Measurements from ENCODE around the gene WWOX.

The WWOX gene

DNA sequence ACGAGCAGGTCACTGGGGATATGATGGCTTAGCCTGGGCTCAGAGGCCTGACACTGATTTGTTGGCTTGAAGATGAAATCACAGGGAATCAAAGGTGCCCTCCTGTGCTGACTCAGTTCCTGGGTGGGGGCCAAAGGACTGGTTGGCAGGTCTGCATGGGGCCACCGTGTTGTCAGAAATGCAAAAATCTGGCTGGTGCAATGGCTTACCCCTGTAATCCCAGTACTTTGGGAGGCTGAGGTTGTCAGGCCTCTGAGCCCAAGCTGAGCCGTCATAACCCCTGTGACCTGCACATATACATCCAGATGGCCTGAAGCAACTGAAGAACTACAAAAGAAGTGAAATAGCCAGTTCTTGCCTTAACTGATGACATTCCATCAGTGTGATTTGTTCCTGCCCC lies 314.2 kb downstream of the WWOX start:
- DNase-seq = no peak

- DNase-seq = no peak
Measured at GRCh38 chr16:78415013-78415412, 315.6 kb downstream of the WWOX start.

DNA sequence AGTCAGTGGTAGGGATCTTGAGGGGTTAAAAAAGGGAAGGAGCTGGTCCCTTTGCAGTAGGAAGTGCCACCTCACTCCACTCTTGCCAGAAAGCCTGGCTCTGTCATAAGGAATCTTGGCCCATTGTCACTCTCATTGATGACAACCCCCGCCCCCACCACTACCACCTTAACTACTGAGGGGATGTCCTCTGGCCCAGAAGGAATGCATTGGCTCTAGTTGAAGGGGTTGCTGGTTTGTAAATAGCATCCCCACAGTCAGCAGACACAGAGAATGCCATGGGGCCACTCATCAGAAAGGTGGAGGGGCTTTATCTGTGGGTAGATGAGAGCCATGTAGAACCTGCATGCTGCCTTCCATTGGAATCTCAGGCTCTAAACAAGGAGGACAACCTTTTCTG lies 316.2 kb downstream of the WWOX start:
- no peak for DNase-seq

GRCh38 chr16:78416400-78416799 lies 316.9 kb downstream of the WWOX start:
- DNase-seq = no peak

DNA sequence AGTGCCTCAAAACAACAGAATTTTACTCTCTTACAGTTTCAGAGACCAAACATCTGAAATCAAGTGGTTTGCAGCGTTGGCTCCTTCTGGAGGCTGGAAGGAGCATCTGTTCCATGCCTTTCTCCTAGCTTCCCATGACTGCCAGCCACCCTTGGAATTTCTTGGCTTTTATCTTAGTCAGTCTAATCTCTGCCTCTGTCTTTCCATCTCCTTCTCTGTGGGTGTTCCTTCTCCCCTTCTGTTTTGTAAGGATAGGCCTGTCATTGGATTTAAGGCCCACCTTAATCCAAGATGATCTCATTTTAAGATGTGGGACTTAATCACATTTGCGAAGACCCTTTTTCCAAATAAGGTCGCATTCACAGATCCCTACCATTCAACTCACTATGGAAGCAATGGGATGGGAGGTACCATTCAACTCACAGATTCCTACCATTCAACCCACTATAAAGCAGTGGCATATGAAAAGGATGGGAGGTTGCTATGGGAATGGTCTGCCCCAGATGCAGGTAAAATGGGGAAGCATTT lies 321.8 kb downstream of the WWOX start:
- DNase-seq = no peak

GRCh38 chr16:78425281-78425680 lies 325.8 kb downstream of the WWOX start:
- DNase-seq = no peak

- DNase-seq = no peak
Measured at GRCh38 chr16:78425891-78426510, 326.5 kb downstream of the WWOX start.

GRCh38 chr16:78428193-78428592 lies 328.7 kb downstream of the WWOX start:
- no peak for DNase-seq

DNA sequence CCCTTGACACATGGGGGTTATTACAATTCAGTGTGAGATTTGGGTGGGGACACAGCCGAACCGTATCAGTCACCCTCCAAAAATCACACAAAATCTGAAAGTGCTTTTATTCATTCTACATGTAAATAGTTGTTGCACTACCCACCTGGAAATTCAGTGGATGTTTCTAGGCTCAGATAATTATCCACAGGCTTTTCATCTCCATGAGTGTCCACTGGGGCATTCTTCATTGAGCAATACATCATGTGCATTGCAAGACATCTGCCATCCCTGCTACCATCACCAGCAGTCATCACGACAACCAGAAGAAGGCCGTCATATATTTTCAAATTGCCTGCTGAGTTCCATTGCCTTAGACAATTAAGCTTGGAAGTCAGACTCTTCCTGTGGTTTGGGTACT lies 330.8 kb downstream of the WWOX start:
- no peak for DNase-seq

- DNase-seq = no peak
Measured at GRCh38 chr16:78431004-78431670, 331.7 kb downstream of the WWOX start.

DNA sequence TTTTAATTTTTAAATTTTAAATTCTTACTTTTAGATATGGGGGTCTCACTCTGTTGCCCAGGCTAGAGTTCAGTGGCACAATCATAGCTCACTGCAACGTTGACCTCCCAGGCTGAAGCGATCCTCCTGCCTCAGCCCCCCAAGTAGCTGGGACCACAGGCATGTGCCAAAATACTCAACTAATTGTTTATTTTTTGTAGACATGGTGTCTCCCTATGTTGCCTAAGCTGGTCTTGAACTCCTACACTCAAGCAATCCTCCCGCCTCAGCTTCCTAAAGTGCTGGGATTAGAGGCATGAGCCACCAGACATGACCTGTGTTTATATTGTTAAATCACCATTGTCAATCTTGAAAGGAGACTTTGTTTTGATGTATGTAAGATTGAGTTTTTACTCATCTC lies 332.2 kb downstream of the WWOX start:
- DNase-seq = no peak

GRCh38 chr16:78432451-78432850 lies 333.0 kb downstream of the WWOX start:
- no peak for DNase-seq

DNA sequence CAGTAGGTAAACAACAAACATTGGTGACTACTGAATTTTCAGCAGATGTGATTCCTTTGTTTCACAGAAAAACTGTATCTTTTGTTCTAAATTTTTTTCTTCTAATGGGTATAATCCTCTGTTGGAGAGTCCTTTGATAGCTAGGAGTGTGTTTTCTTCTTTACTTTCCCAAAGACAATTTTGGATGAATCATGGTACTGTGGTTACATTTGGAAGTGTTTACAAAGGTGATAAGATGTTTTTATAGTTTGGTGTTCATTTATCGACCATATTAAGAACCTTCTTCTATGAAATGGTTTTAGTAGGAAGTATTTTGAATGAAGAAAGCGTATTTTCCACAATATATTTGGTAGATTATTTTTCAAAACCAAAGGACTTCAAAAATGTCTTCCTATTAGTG lies 333.7 kb downstream of the WWOX start:
- no peak for DNase-seq

DNA sequence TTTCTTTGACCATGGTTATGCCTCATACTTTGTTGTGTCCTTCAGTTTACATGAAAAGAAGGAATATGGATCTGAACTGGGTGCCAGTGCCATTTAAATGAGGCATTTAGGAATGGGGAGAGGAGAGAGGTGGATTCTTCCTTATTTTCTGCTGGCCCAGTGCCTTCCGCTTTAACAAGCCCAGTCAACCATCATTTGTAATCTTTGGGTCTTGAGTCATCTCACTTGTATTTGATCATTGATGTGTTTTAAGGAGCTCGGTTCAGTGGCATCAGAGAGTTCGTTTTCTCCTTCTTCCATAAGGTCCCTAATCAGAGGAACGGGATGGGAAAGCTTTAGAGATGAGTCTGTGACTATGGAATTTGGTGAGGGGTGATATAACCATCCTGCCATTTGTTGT lies 334.9 kb downstream of the WWOX start:
- no peak for DNase-seq

- no peak for DNase-seq
Measured at GRCh38 chr16:78435260-78435659, 335.8 kb downstream of the WWOX start.

DNA sequence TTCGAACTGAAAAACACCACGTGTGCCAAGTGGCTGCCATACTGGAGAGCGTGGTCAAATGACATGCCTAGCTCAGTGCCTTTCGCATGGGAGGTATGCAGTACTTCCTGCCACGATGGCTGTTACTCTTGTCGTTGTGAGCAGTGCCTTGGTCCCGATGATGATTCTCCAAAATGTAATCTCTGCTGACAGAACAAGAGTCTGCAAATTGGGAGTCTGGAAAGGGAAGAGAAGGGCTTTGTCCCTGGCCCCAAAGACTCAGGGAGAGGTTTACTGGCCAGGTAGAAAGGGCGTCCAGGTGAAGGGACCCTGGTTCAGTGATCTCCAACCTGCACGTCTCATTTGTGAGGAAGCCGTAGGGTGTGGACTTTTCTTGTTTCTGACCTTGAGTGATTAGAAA lies 336.6 kb downstream of the WWOX start:
- no peak for DNase-seq

- DNase-seq = no peak
Measured at GRCh38 chr16:78436846-78437245, 337.4 kb downstream of the WWOX start.

GRCh38 chr16:78437352-78437968 lies 338.0 kb downstream of the WWOX start:
- peak; percentile 57 for DNase-seq

DNA sequence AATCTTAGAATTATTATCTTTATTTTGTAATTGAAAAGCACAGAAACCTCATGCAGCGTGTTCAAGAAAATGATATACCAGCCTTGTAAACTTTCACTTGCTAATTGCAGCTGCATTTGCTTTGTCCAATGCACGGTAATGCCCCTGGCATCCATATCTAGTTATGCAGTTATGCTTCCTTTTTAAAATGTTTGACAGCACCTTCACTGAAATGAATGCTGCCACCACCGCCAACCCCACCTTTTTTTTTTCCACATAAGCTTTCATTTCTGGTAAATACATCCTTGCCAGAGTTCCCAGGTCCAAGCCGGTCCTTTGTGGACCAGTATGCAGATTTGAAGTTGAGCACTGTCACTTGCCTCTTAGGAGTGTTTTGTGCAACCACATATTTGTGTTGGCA lies 338.8 kb downstream of the WWOX start:
- DNase-seq = no peak

- no peak for DNase-seq
Measured at GRCh38 chr16:78438632-78439031, 339.2 kb downstream of the WWOX start.

- DNase-seq = no peak
Measured at GRCh38 chr16:78439646-78440045, 340.2 kb downstream of the WWOX start.

- no peak for DNase-seq
Measured at GRCh38 chr16:78441298-78441697, 341.8 kb downstream of the WWOX start.

GRCh38 chr16:78443542-78444364 lies 344.3 kb downstream of the WWOX start:
- DNase-seq = no peak

Data from activated CD4-positive, alpha-beta T cell treated with anti-CD3 and anti-CD28 coated beads, Interleukin-2, Interleukin-6, amounts not matched to agents 100 ng/mL and 50 ng/mL, durations not matched to agents 16 hours and 8 hours (primary cell).